ACHN (cell line): ENCODE data around the gene ZNF239.
"Not testable (repeated sequence)": the region's sequence is repeated elsewhere in the genome, so short reads cannot be mapped to it uniquely, and the experiment has no call there.

Experiments
- DNase-seq: peaks from one replicate; pipeline ENCODE4 v3.0.0-alpha.2; 2015
- in situ Hi-C: cut with HindIII; loops from 2 replicates; pipeline ENCODE4 v1.10.0; 2017; ENCODE audit warnings: low sequenced_read_pairs, low pct_ligation_motif_present, low pct_unique_long_range_greater_than_20kb

The ZNF239 gene

GRCh38 chr10:43574001-43574892 lies at the start of gene ZNF239:
TSS of gene ZNF239 (minus strand) at chr10:43574616. CDS start at chr10:43558079, 16,537 bp downstream.
- DNase-seq: peak; percentile 43
- in situ Hi-C loops: no loop called here

- DNase-seq: peak; percentile 28
- in situ Hi-C loops: no loop called here
Observed at GRCh38 chr10:43623351-43623750, 48.9 kb upstream of the ZNF239 start.

GRCh38 chr10:43622038-43622437 lies 47.6 kb upstream of the ZNF239 start:
- DNase-seq: no peak
- in situ Hi-C loops: no loop called here

GRCh38 chr10:43619368-43619767 lies 45.0 kb upstream of the ZNF239 start:
- no peak for DNase-seq
- in situ Hi-C loops: no loop called here

- in situ Hi-C loops: no loop called here
- no peak for DNase-seq
Observed at GRCh38 chr10:43616697-43617370, 42.4 kb upstream of the ZNF239 start.

GRCh38 chr10:43610636-43611035 lies 36.2 kb upstream of the ZNF239 start:
- no peak for DNase-seq
- in situ Hi-C loops: no loop called here

- in situ Hi-C loops: no loop called here
- DNase-seq: no peak
Observed at GRCh38 chr10:43607199-43607573, 32.8 kb upstream of the ZNF239 start.

- in situ Hi-C loops: no loop called here
- DNase-seq: peak; percentile 66
Observed at GRCh38 chr10:43606323-43607198, 32.1 kb upstream of the ZNF239 start, which contains the start of gene ZNF485. TSS of gene ZNF485 (plus strand) at chr10:43606438. CDS start at chr10:43607051, 613 bp downstream.

GRCh38 chr10:43605850-43606322 lies 31.5 kb upstream of the ZNF239 start:
- no peak for DNase-seq
- in situ Hi-C loops: no loop called here

GRCh38 chr10:43601576-43601975 lies 27.2 kb upstream of the ZNF239 start:
- not testable (repeated sequence) for DNase-seq

GRCh38 chr10:43599333-43599732 lies 24.9 kb upstream of the ZNF239 start:
- in situ Hi-C loops: no loop called here
- DNase-seq: no peak

More at GRCh38 chr10:43601576-43601975, 27.2 kb upstream of the ZNF239 start:
- in situ Hi-C loops: not testable (repeated sequence)

GRCh38 chr10:43598446-43598845 lies 24.0 kb upstream of the ZNF239 start:
- in situ Hi-C loops: no loop called here
- no peak for DNase-seq

GRCh38 chr10:43596546-43596945 lies 22.1 kb upstream of the ZNF239 start:
- in situ Hi-C loops: no loop called here
- no peak for DNase-seq

GRCh38 chr10:43595739-43596298 lies 21.4 kb upstream of the ZNF239 start:
- no peak for DNase-seq
- in situ Hi-C loops: no loop called here

- in situ Hi-C loops: no loop called here
- DNase-seq: peak; percentile 18
Observed at GRCh38 chr10:43594944-43595589, 20.7 kb upstream of the ZNF239 start.

- DNase-seq: no peak
- in situ Hi-C loops: no loop called here
Observed at GRCh38 chr10:43591303-43591904, 17.0 kb upstream of the ZNF239 start.

- DNase-seq, in situ Hi-C loops: not testable (repeated sequence)
Observed at GRCh38 chr10:43586730-43587115, 12.3 kb upstream of the ZNF239 start.
